Natural killer cell (primary cell): ENCODE results near the gene SERPINF2. TPM values are rescaled to one million over a fixed set of nuclear protein-coding genes. Genes with fewer than 3 reads are reported as not detected.

Experiments used
- ATAC-seq, 3 donors: fragments of 150-1000 bp in 2 of 3; fragments of 200-7000 bp in 1 of 3; cut with Tn5 transposase; 1 replicate in 1 of 3; 2 replicates in 2 of 3; pipeline ENCODE4 v1.10.0; 2021; ENCODE audit warnings: mild to moderate bottlenecking in 2 of 3, moderate library complexity in 2 of 3
- DNase-seq, 2 donors: peaks; one replicate each; pipeline versions ENCODE4 v3.0.0 to v3.0.0-alpha.2; 2013 to 2021; ENCODE audit warnings: mixed read lengths in 1 of 2
- H3K27ac ChIP-seq: one replicate; pipeline ENCODE4 v1.5.1; 2013; ENCODE audit warnings: mild to moderate bottlenecking, low read length
- H3K27me3 ChIP-seq: one replicate; pipeline ENCODE4 v1.6.1; 2013; ENCODE audit warnings: low read length; ENCODE audit not compliant: control insufficient read depth, insufficient read depth
- H3K36me3 ChIP-seq: one replicate; pipeline ENCODE4 v1.6.1; 2013; ENCODE audit warnings: low read length; ENCODE audit not compliant: control insufficient read depth, insufficient read depth
- H3K4me1 ChIP-seq: one replicate; pipeline ENCODE4 v1.6.1; 2013; ENCODE audit warnings: low read length; ENCODE audit not compliant: control insufficient read depth, insufficient read depth
- H3K4me3 ChIP-seq: one replicate; pipeline ENCODE4 v1.5.1; 2013; ENCODE audit warnings: low read length
- H3K9me3 ChIP-seq: one replicate; pipeline ENCODE4 v1.6.1; 2013; ENCODE audit warnings: low read length; ENCODE audit not compliant: control insufficient read depth, insufficient read depth
- H3K27ac Mint-ChIP-seq, 2 donors: one replicate each; pipeline ENCODE4 v1.8.0; 2022; ENCODE audit warnings: mild to moderate bottlenecking in 2 of 2, mixed read lengths in 2 of 2, moderate library complexity in 1 of 2
- H3K27me3 Mint-ChIP-seq, 2 donors: one replicate each; pipeline ENCODE4 v1.8.0; 2022; ENCODE audit warnings: low read depth in 2 of 2, mixed read lengths in 2 of 2
- H3K36me3 Mint-ChIP-seq: one replicate; pipeline ENCODE4 v1.8.0; 2022; ENCODE audit warnings: mixed read lengths
- H3K4me1 Mint-ChIP-seq, 2 donors: one replicate each; pipeline ENCODE4 v1.8.0; 2022; ENCODE audit warnings: mixed read lengths in 2 of 2
- H3K4me3 Mint-ChIP-seq: one replicate; pipeline ENCODE4 v1.8.0; 2022; ENCODE audit warnings: mild to moderate bottlenecking, moderate library complexity, mixed read lengths
- H3K9me3 Mint-ChIP-seq, 2 donors: one replicate each; pipeline ENCODE4 v1.8.0; 2022; ENCODE audit warnings: mixed read lengths in 2 of 2
- CTCF ChIP-seq: fragments of 200-600 bp; IDR thresholded peaks from one replicate; pipeline ENCODE4 v1.8.0; 2022; ENCODE audit warnings: antibody characterized with exemption
- WGBS: methylation state at CpG from one replicate; pipeline ENCODE4 v1.1.7; 2013; ENCODE audit warnings: missing lambda C conversion rate; ENCODE audit not compliant: insufficient coverage; 5-methylcytosine and 5-hydroxymethylcytosine counted together
- intact Hi-C: fragments of 100-400 bp; cut with micrococcal nuclease; formaldehyde crosslinking; loops from one replicate; pipeline ENCODE4 v1.14.2; 2022
- total RNA-seq, 4 donors: library from RNA; stranded (reverse); fragments of 120-200 nt in 1 of 4; gene quantifications; one replicate each; pipeline versions ENCODE4 v1.2.3 to v1.2.4, GENCODE V29; 2013 to 2022

Gene SERPINF2
- total RNA-seq, 3 donors from 2014 or later (not counting 1 experiment from before 2014, with no cell fraction given): 0.47 to 0.84 (median 0.48) TPM

GRCh38 chr17:1743088-1743439, 393 bp downstream of the SERPINF2 start:
- Histone ChIP-seq H3K27me3 (no peaks in the 10 kb centered on the region), H3K4me3 (no peak overlapping the region), H3K4me1 (no peaks in the 10 kb centered on the region), H3K36me3 (no peaks in the 10 kb centered on the region), H3K27ac (no peak overlapping the region), H3K9me3 (no peaks in the 10 kb centered on the region)
- Mint-ChIP-seq H3K27ac (no peak overlapping the region), H3K36me3 (no peaks in the 10 kb centered on the region), H3K27me3 (no peaks in the 10 kb centered on the region), H3K4me3 (no peak overlapping the region), H3K9me3 (no peaks in the 10 kb centered on the region), H3K4me1 (peaks cover 0 to under 1% of the 10 kb centered on the region in 2 donors)
- WGBS: 77% methylated on average over 2 of the region's 2 CpGs
- ATAC-seq: no peak
- no peak for TF ChIP-seq CTCF
- DNase-seq: no peak
- intact Hi-C loops: no loop called here

GRCh38 chr17:1744551-1745512, 2.2 kb downstream of the SERPINF2 start:
- DNase-seq (no peak), ATAC-seq (no peak)
- Histone ChIP-seq H3K27me3 (no peaks in the 10 kb centered on the region), H3K36me3 (no peaks in the 10 kb centered on the region), H3K9me3 (no peaks in the 10 kb centered on the region), H3K4me1 (no peaks in the 10 kb centered on the region), H3K27ac (no peak overlapping the region), H3K4me3 (no peak overlapping the region)
- no peak for TF ChIP-seq CTCF
- Mint-ChIP-seq H3K4me1 (no peaks in the 10 kb centered on the region), H3K27me3 (peaks cover 0 to 6% of the 10 kb centered on the region in 2 donors), H3K27ac (no peak overlapping the region), H3K36me3 (no peaks in the 10 kb centered on the region), H3K4me3 (no peak overlapping the region), H3K9me3 (no peaks in the 10 kb centered on the region)
- 89% methylated on average over 27 of the region's 29 CpGs for WGBS
- intact Hi-C loops: no loop called here

- DNase-seq (no peak), ATAC-seq (no peak)
- no peaks in the 10 kb centered on the region for H3K36me3 ChIP-seq
- H3K27ac ChIP-seq: no peak overlapping the region
- no peaks in the 10 kb centered on the region for H3K9me3 Mint-ChIP-seq
- intact Hi-C loops: no loop called here
- peaks cover 2% of the 10 kb centered on the region for H3K4me1 ChIP-seq
- no peaks in the 10 kb centered on the region for H3K36me3 Mint-ChIP-seq
- H3K9me3 ChIP-seq: no peaks in the 10 kb centered on the region
- peaks cover 0 to 6% of the 10 kb centered on the region in 2 donors for H3K27me3 Mint-ChIP-seq
- H3K27ac Mint-ChIP-seq: no peak overlapping the region
- H3K27me3 ChIP-seq: no peaks in the 10 kb centered on the region
- H3K4me3 Mint-ChIP-seq: no peak overlapping the region
- H3K4me3 ChIP-seq: no peak overlapping the region
- 93% methylated on average over 12 of the region's 12 CpGs for WGBS
- TF ChIP-seq CTCF: no peak
- H3K4me1 Mint-ChIP-seq: no peaks in the 10 kb centered on the region
These were observed 2.9 kb downstream of the SERPINF2 start for GRCh38 chr17:1745513-1746020.
